ENCODE measurements around the gene LRRTM2. TPM values are rescaled to one million over a fixed set of nuclear protein-coding genes. Genes with fewer than 3 reads are reported as not detected.

LRRTM2 gene
- polyA plus RNA-seq, 2 of the 4 experiments (the other 2 are of a cell fraction) = not detected

- DNase-seq (ENCODE audit: low read depth in 1 of 2, low spot score in 1 of 2) (no peak), ATAC-seq (peak; percentile 64 to 69; a peak in 4 of 6 replicates), FAIRE-seq (peak; percentile 23)
- ChIA-PET POLR2A (no interaction called here), CTCF (interaction anchor here (1.3 kb wide), 1 partner anchor 17 kb away, joined by 3 read pairs; no protein-coding TSS in a partner anchor)
- TF ChIP-seq FOSL2 (IDR thresholded peaks at IDR 0.05) (no peak), FOSL2 (CRISPR knock-in tag; IDR thresholded peaks at IDR 0.05) (peak; percentile 36; the same call in 1 of the 2 replicates), NR3C1 (IDR thresholded peaks at IDR 0.05) (no peak), JUNB (IDR thresholded peaks at IDR 0.05) (no peak)
- H3K4me1 ChIP-seq = peaks cover 38% of the 10 kb centered on the region
- WGBS (ENCODE audit: missing lambda C conversion rate) = 28% methylated on average over 2 of the region's 2 CpGs
- H3K9me3 ChIP-seq = no peaks in the 10 kb centered on the region
- no peak overlapping the region for H3K27ac ChIP-seq
- H3K4me3 ChIP-seq = no peak overlapping the region
- peak overlapping the region; percentile 14; the same call in 2 of the 3 replicates for H3K4me2 ChIP-seq
Measured at GRCh38 chr5:138850865-138851435, 24.2 kb downstream of the LRRTM2 start.

DNA sequence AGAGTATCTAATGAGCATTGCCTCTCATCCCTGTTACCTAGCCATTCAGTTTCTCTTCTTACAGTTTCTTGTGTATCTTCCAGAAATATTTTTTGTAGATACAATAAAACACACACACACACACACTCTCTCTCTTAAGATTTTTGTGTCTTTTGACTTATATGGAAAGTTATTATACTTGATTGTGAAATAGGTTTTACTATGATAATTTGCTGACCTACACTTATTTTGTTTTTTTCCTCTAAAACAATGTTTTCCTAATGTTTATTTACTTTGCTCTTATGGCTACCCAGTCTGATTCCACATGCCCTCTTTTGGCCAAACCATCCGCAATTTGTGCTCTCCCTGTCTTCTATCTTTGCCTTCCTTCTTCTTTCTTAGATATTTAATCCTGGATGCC, 25.3 kb downstream of the LRRTM2 start:
- ChIA-PET CTCF (interaction anchor here (0.6 to 2.8 kb wide), 2 partner anchors 17 to 24 kb away, joined by 3 to 17 read pairs; no protein-coding TSS in a partner anchor), POLR2A (no interaction called here)
- Histone ChIP-seq H3K4me1 (peaks cover 46% of the 10 kb centered on the region), H3K9me3 (no peaks in the 10 kb centered on the region), H3K27ac (no peak overlapping the region), H3K4me3 (no peak overlapping the region), H3K4me2 (peak overlapping the region; percentile 2; the same call in 1 of the 3 replicates)
- no peak for ATAC-seq
- WGBS (ENCODE audit: missing lambda C conversion rate) = 79% methylated on average over 1 of the region's 1 CpG
- DNase-seq (ENCODE audit: low read depth in 1 of 2, low spot score in 1 of 2) = no peak
- no peak for TF ChIP-seq RAD21 (conservative IDR thresholded peaks at IDR 0.05 in 1 of 2, IDR thresholded peaks at IDR 0.05 in 1 of 2)
- peak; percentile 88 for TF ChIP-seq MAFK (IDR thresholded peaks at IDR 0.05; ENCODE audit: partially characterized antibody)
- no peak for FAIRE-seq

DNA sequence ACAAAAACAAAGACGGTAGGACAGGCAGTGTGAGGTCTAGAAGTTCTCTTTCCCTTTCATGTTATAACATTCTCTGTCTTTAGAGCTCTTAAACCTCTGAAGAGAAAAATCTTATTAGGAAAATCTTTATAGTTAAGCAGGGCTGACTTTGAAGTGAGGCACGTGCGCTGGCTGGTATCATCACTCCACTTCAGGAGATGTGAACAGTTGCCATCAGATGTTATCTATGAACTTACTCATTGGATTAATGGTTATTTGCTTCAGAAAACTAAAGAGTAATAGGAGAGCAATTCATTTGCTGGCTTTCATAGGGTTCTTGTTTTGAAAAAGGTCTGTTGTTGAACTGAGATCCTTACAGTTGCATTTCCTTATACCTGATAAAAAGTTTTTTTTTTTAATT, 25.7 kb downstream of the LRRTM2 start:
- ChIA-PET CTCF (interaction anchor here (0.6 to 2.8 kb wide), 2 partner anchors 17 to 24 kb away, joined by 3 to 17 read pairs; no protein-coding TSS in a partner anchor), POLR2A (no interaction called here)
- no peaks in the 10 kb centered on the region for H3K9me3 ChIP-seq
- no peak for TF ChIP-seq NPAS2 (CRISPR knock-in tag; IDR thresholded peaks at IDR 0.05; ENCODE audit: borderline replicate concordance)
- no peak for TF ChIP-seq ZNF302 (CRISPR knock-in tag; IDR thresholded peaks at IDR 0.05)
- TF ChIP-seq JUN (IDR thresholded peaks at IDR 0.05) = no peak
- TF ChIP-seq, protein P1, sequence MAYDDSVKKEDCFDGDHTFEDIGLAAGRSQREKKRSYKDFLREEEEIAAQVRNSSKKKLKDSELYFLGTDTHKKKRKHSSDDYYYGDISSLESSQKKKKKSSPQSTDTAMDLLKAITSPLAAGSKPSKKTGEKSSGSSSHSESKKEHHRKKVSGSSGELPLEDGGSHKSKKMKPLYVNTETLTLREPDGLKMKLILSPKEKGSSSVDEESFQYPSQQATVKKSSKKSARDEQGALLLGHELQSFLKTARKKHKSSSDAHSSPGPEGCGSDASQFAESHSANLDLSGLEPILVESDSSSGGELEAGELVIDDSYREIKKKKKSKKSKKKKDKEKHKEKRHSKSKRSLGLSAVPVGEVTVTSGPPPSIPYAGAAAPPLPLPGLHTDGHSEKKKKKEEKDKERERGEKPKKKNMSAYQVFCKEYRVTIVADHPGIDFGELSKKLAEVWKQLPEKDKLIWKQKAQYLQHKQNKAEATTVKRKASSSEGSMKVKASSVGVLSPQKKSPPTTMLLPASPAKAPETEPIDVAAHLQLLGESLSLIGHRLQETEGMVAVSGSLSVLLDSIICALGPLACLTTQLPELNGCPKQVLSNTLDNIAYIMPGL (CRISPR knock-in tag; IDR thresholded peaks at IDR 0.05; ENCODE audit: borderline replicate concordance) = no peak
- TF ChIP-seq EHMT2 (IDR thresholded peaks at IDR 0.05; ENCODE audit: low read depth) = no peak
- TF ChIP-seq ZSCAN20 (CRISPR knock-in tag; IDR thresholded peaks at IDR 0.05) = no peak
- TF ChIP-seq TP53 (CRISPR knock-in tag; IDR thresholded peaks at IDR 0.05) = no peak
- TF ChIP-seq, protein P2, sequence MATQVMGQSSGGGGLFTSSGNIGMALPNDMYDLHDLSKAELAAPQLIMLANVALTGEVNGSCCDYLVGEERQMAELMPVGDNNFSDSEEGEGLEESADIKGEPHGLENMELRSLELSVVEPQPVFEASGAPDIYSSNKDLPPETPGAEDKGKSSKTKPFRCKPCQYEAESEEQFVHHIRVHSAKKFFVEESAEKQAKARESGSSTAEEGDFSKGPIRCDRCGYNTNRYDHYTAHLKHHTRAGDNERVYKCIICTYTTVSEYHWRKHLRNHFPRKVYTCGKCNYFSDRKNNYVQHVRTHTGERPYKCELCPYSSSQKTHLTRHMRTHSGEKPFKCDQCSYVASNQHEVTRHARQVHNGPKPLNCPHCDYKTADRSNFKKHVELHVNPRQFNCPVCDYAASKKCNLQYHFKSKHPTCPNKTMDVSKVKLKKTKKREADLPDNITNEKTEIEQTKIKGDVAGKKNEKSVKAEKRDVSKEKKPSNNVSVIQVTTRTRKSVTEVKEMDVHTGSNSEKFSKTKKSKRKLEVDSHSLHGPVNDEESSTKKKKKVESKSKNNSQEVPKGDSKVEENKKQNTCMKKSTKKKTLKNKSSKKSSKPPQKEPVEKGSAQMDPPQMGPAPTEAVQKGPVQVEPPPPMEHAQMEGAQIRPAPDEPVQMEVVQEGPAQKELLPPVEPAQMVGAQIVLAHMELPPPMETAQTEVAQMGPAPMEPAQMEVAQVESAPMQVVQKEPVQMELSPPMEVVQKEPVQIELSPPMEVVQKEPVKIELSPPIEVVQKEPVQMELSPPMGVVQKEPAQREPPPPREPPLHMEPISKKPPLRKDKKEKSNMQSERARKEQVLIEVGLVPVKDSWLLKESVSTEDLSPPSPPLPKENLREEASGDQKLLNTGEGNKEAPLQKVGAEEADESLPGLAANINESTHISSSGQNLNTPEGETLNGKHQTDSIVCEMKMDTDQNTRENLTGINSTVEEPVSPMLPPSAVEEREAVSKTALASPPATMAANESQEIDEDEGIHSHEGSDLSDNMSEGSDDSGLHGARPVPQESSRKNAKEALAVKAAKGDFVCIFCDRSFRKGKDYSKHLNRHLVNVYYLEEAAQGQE (IDR thresholded peaks at IDR 0.05) = no peak
- no peak for TF ChIP-seq ESRRA (IDR thresholded peaks at IDR 0.05; ENCODE audit: borderline replicate concordance, low read length)
- TF ChIP-seq, protein P3, sequence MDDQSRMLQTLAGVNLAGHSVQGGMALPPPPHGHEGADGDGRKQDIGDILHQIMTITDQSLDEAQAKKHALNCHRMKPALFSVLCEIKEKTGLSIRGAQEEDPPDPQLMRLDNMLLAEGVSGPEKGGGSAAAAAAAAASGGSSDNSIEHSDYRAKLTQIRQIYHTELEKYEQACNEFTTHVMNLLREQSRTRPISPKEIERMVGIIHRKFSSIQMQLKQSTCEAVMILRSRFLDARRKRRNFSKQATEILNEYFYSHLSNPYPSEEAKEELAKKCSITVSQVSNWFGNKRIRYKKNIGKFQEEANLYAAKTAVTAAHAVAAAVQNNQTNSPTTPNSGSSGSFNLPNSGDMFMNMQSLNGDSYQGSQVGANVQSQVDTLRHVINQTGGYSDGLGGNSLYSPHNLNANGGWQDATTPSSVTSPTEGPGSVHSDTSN (IDR thresholded peaks at IDR 0.05) = no peak
- no peak for TF ChIP-seq HDAC2 (IDR thresholded peaks at IDR 0.05)
- no peak for TF ChIP-seq E2F6 (IDR thresholded peaks at IDR 0.05; ENCODE audit: borderline replicate concordance, low read depth)
- peaks cover 50% of the 10 kb centered on the region for H3K4me1 ChIP-seq
- peak overlapping the region; percentile 26 for H3K4me2 ChIP-seq
- FAIRE-seq = no peak
- no peak for ATAC-seq
- DNase-seq (ENCODE audit: low read depth in 1 of 2, low spot score in 1 of 2) = no peak
- H3K27ac ChIP-seq = no peak overlapping the region
- H3K4me3 ChIP-seq = no peak overlapping the region
- WGBS (ENCODE audit: missing lambda C conversion rate) = 45% methylated on average over 3 of the region's 3 CpGs
